SK-N-SH (cell line): ENCODE data around the gene XRN1. TPM values are rescaled to one million over a fixed set of nuclear protein-coding genes. Genes with fewer than 3 reads are reported as not detected.

Source experiments
- CTCF ChIA-PET: fragments of 300-600, 350-600 bp; formaldehyde crosslinking; extraction: SDS; loops from one replicate; lab custom pipeline; 2021; lab: Yijun Ruan, JAX
- POLR2A ChIA-PET: fragments of 350-600 bp; sonication (Branson Sonifier 250); formaldehyde crosslinking; extraction: SDS; loops from one replicate; lab custom pipeline; 2020; ENCODE audit warnings: antibody characterized with exemption, inconsistent platforms; lab: Yijun Ruan, JAX
- DNase-seq: peaks from one replicate; pipeline ENCODE4 v3.0.0; 2012
- H2AFZ ChIP-seq: fragments of 200-600 bp; sonication (generic); 2 replicates; pipeline ENCODE4 v1.8.1; 2016; ENCODE audit warnings: antibody characterized with exemption, mild to moderate bottlenecking, low read depth
- H3F3A ChIP-seq: fragments of 200-600 bp; sonication (generic); replicated peaks from 2 replicates; pipeline ENCODE3; 2016; ENCODE audit warnings: antibody characterized with exemption, mild to moderate bottlenecking; ENCODE audit not compliant: insufficient read depth
- H3K27ac ChIP-seq, 2 experiments: fragments of 200-500 bp in 1 of 2; fragments of 200-600 bp in 1 of 2; sonication (Bioruptor generic) in 1 of 2; sonication (generic), shearing (Covaris generic) in 1 of 2; 2 replicates each; pipeline versions ENCODE4 v1.5.1 to v1.6.1; 2014 to 2016; ENCODE audit warnings: low read depth in 2 of 2, inconsistent platforms in 1 of 2, low read length in 1 of 2, mild to moderate bottlenecking in 1 of 2, mixed read lengths in 1 of 2
- H3K27me3 ChIP-seq: fragments of 200-600 bp; sonication (generic), shearing (Covaris generic); 2 replicates; pipeline ENCODE4 v1.6.1; 2016; ENCODE audit warnings: mixed run types; ENCODE audit not compliant: insufficient read depth
- H3K36me3 ChIP-seq, 2 experiments: fragments of 200-500 bp in 1 of 2; fragments of 200-600 bp in 1 of 2; sonication (Bioruptor generic) in 1 of 2; sonication (generic) in 1 of 2; replicated peaks in 1 of 2; 2 replicates each; pipeline versions ENCODE3 to v1.5.1; 2014 to 2016; ENCODE audit warnings: low read length in 1 of 2, mild to moderate bottlenecking in 1 of 2; ENCODE audit not compliant: insufficient read depth in 2 of 2, control insufficient read depth in 1 of 2
- H3K4me1 ChIP-seq, 2 experiments: fragments of 200-500 bp in 1 of 2; fragments of 200-600 bp in 1 of 2; sonication (Bioruptor generic) in 1 of 2; sonication (generic), shearing (Covaris generic) in 1 of 2; 2 replicates each; pipeline versions ENCODE4 v1.5.1 to v1.6.1; 2014 to 2016; ENCODE audit warnings: low read depth in 1 of 2, low read length in 1 of 2, mixed run types in 1 of 2; ENCODE audit not compliant: insufficient read depth in 2 of 2, control insufficient read depth in 1 of 2
- H3K4me2 ChIP-seq: fragments of 200-600 bp; sonication (generic), shearing (Covaris generic); 2 replicates; pipeline ENCODE4 v1.6.1; 2017; ENCODE audit warnings: mixed run types
- H3K4me3 ChIP-seq, 2 experiments: fragments of 200-500 bp in 1 of 2; fragments of 200-600 bp in 1 of 2; sonication (Bioruptor generic) in 1 of 2; sonication (generic), shearing (Covaris generic) in 1 of 2; 2 replicates each; pipeline versions ENCODE4 v1.5.1 to v1.8.1; 2014 to 2016; ENCODE audit warnings: low read depth in 2 of 2, inconsistent platforms in 1 of 2, low read length in 1 of 2, mild to moderate bottlenecking in 1 of 2, mixed read lengths in 1 of 2, moderate library complexity in 1 of 2
- H3K79me2 ChIP-seq: fragments of 200-600 bp; sonication (generic); 2 replicates; pipeline ENCODE4 v1.8.1; 2017; ENCODE audit warnings: mild to moderate bottlenecking; ENCODE audit not compliant: insufficient read depth
- H3K9ac ChIP-seq: fragments of 200-600 bp; sonication (generic); 2 replicates; pipeline ENCODE4 v1.6.1; 2017; ENCODE audit warnings: mixed run types
- H3K9me2 ChIP-seq: fragments of 200-600 bp; sonication (generic); 2 replicates; pipeline ENCODE4 v1.6.1; 2017; ENCODE audit warnings: mixed run types
- H3K9me3 ChIP-seq: fragments of 200-600 bp; sonication (generic); 2 replicates; pipeline ENCODE4 v1.6.1; 2017; ENCODE audit warnings: mixed run types, mild to moderate bottlenecking, moderate library complexity
- H4K20me1 ChIP-seq: fragments of 200-600 bp; sonication (generic); 2 replicates; pipeline ENCODE4 v1.6.1; 2017; ENCODE audit warnings: mild to moderate bottlenecking, mixed run types; ENCODE audit not compliant: insufficient read depth
- CHD2 ChIP-seq: fragments of 150-350 bp; IDR thresholded peaks from 2 replicates; pipeline ENCODE4 v1.6.1; 2018; ENCODE audit warnings: low read length; ENCODE audit not compliant: partially characterized antibody
- EZH2phosphoT487 ChIP-seq: fragments of 200-600 bp; sonication (generic); IDR thresholded peaks from 2 replicates; pipeline ENCODE4 v1.6.1; 2017; ENCODE audit warnings: low read depth, mixed run types, mild to moderate bottlenecking, antibody characterized with exemption, moderate library complexity, borderline replicate concordance
- FOXM1 ChIP-seq: IDR thresholded peaks from 2 replicates; pipeline ENCODE4 v1.4.0; 2012; ENCODE audit warnings: low read depth, mild to moderate bottlenecking
- GATA2 ChIP-seq: sonication (generic); formaldehyde crosslinking; IDR thresholded peaks from 2 replicates; pipeline ENCODE4 v1.5.0; 2020; ENCODE audit warnings: mild to moderate bottlenecking, missing genetic modification reagents
- MEF2A ChIP-seq: IDR thresholded peaks from 2 replicates; pipeline ENCODE4 v1.4.0; 2012; ENCODE audit warnings: low read depth, borderline replicate concordance
- RAD21 ChIP-seq: IDR thresholded peaks from 2 replicates; pipeline ENCODE4 v1.6.1; 2012; ENCODE audit warnings: mild to moderate bottlenecking, low read length
- REST ChIP-seq: IDR thresholded peaks from 2 replicates; pipeline ENCODE4 v1.6.1; 2012; ENCODE audit warnings: mild to moderate bottlenecking, low read depth, low read length, moderate library complexity
- SIN3A ChIP-seq: IDR thresholded peaks from 2 replicates; pipeline ENCODE4 v1.6.1; 2012; ENCODE audit warnings: low read depth, mild to moderate bottlenecking, low read length, moderate library complexity, borderline replicate concordance
- TAF1 ChIP-seq: IDR thresholded peaks from 2 replicates; pipeline ENCODE4 v1.6.1; 2012; ENCODE audit warnings: low read depth, mild to moderate bottlenecking, low read length, moderate library complexity, borderline replicate concordance
- WGBS: methylation state at CpG from one replicate; pipeline ENCODE4 v1.1.6; 2017; ENCODE audit warnings: low lambda C conversion rate; 5-methylcytosine and 5-hydroxymethylcytosine counted together
- polyA plus RNA-seq, 3 experiments: library from polyadenylated mRNA; depleted of rRNA; stranded (reverse); fragments of >200 nt; gene quantifications; 2 replicates each; pipeline ENCODE4 v1.2.3, GENCODE V29; 2012

The XRN1 gene
- polyA plus RNA-seq, 1 of the 3 experiments (the other 2 are of a cell fraction): 2.7 TPM

- TF ChIP-seq SIN3A: no peak
- no peak for TF ChIP-seq FOXM1
- TF ChIP-seq GATA2 (CRISPR knock-in tag): no peak
- TF ChIP-seq REST: no peak
- CTCF ChIA-PET: interaction anchor here (0.9 to 4.2 kb wide), 4 partner anchors 27 to 169 kb away, joined by 3 to 57 read pairs (median 4); no protein-coding TSS in a partner anchor
- WGBS: 73% methylated on average over 4 of the region's 4 CpGs
- POLR2A ChIA-PET: no interaction called here
- Histone ChIP-seq H3K4me3 (no peak overlapping the region), H3K79me2 (no peaks in the 10 kb centered on the region), H3K27ac (no peak overlapping the region), H3K9ac (no peak overlapping the region), H4K20me1 (no peaks in the 10 kb centered on the region), H2AFZ (no peak overlapping the region), H3K9me3 (no peaks in the 10 kb centered on the region; the same call in 1 of the 2 replicates), H3K4me1 (no peaks in the 10 kb centered on the region), H3F3A (no peaks in the 10 kb centered on the region), H3K9me2 (no peaks in the 10 kb centered on the region), H3K4me2 (no peak overlapping the region), H3K36me3 (no peaks in the 10 kb centered on the region), H3K27me3 (no peaks in the 10 kb centered on the region)
- DNase-seq: no peak
Observed at GRCh38 chr3:142282503-142282902, 165.3 kb downstream of the XRN1 start.

GRCh38 chr3:142281474-142281873 lies 166.4 kb downstream of the XRN1 start:
- DNase-seq: no peak
- H3K27ac ChIP-seq: no peak overlapping the region
- ChIA-PET POLR2A (interaction anchor here (0.9 kb wide), 1 partner anchor 317 kb away, joined by 3 read pairs; no protein-coding TSS in a partner anchor), CTCF (interaction anchor here (0.6 to 4.2 kb wide), 6 partner anchors 28 to 705 kb away, joined by 3 to 57 read pairs (median 4); no protein-coding TSS in a partner anchor)
- no peak overlapping the region for H3K9ac ChIP-seq
- no peaks in the 10 kb centered on the region for H3K79me2 ChIP-seq
- no peaks in the 10 kb centered on the region for H3K9me3 ChIP-seq
- no peaks in the 10 kb centered on the region for H4K20me1 ChIP-seq
- H3K4me1 ChIP-seq: no peaks in the 10 kb centered on the region
- H3K27me3 ChIP-seq: no peaks in the 10 kb centered on the region
- no peak overlapping the region for H3K4me3 ChIP-seq
- H3K4me2 ChIP-seq: no peak overlapping the region
- 18% methylated on average over 1 of the region's 1 CpG for WGBS
- H3K36me3 ChIP-seq: no peaks in the 10 kb centered on the region
- no peaks in the 10 kb centered on the region for H3K9me2 ChIP-seq
- no peak overlapping the region for H2AFZ ChIP-seq
- H3F3A ChIP-seq: no peaks in the 10 kb centered on the region
- TF ChIP-seq CHD2 (no peak), REST (no peak), MEF2A (no peak), TAF1 (no peak), EZH2phosphoT487 (no peak), RAD21 (no peak), FOXM1 (no peak)
